ENCODE data around the gene AEBP1.
"Not testable (repeated sequence)": the region's sequence is repeated elsewhere in the genome, so short reads cannot be mapped to it uniquely, and the experiment has no call there.

AEBP1 gene

GRCh38 chr7:44121761-44122420 lies 17.7 kb downstream of the AEBP1 start:
- no peak for DNase-seq

- DNase-seq: no peak
These were observed 18.4 kb downstream of the AEBP1 start for GRCh38 chr7:44122529-44122928.

- peak; percentile 91 to 96 (median 94) for DNase-seq
These were observed 19.3 kb downstream of the AEBP1 start, which contains the start of gene POLD2 for GRCh38 chr7:44123190-44124003. Gene POLD2, minus strand, starts transcription at chr7:44123548. Its CDS starts 1,495 bp downstream, at chr7:44122053.

- DNase-seq: no peak
These were observed 20.7 kb downstream of the AEBP1 start for GRCh38 chr7:44124822-44125202.

- DNase-seq: not testable (repeated sequence)
These were observed 22.4 kb downstream of the AEBP1 start for GRCh38 chr7:44126574-44126973.

- DNase-seq: no peak
These were observed 23.0 kb downstream of the AEBP1 start for GRCh38 chr7:44127161-44127560.

- no peak for DNase-seq
These were observed 24.8 kb downstream of the AEBP1 start for GRCh38 chr7:44128721-44129582.

GRCh38 chr7:44131173-44132029 lies 27.3 kb downstream of the AEBP1 start:
- no peak for DNase-seq

- DNase-seq: no peak
These were observed 27.9 kb downstream of the AEBP1 start for GRCh38 chr7:44132039-44132438.

GRCh38 chr7:44133295-44133694 lies 29.1 kb downstream of the AEBP1 start:
- no peak for DNase-seq

- DNase-seq: no peak
These were observed 30.9 kb downstream of the AEBP1 start for GRCh38 chr7:44134943-44135628.

GRCh38 chr7:44136731-44137130 lies 32.6 kb downstream of the AEBP1 start:
- DNase-seq: no peak

GRCh38 chr7:44138698-44139097 lies 34.6 kb downstream of the AEBP1 start:
- no peak for DNase-seq

- DNase-seq: no peak
These were observed 35.3 kb downstream of the AEBP1 start for GRCh38 chr7:44139311-44140010.

GRCh38 chr7:44140341-44140740 lies 36.2 kb downstream of the AEBP1 start:
- DNase-seq: no peak

- no peak for DNase-seq
These were observed 37.2 kb downstream of the AEBP1 start, which contains the start of gene MYL7 for GRCh38 chr7:44141221-44141850. Gene MYL7, minus strand, starts transcription at chr7:44141332. Its CDS starts 27 bp downstream, at chr7:44141305.

- DNase-seq: no peak
These were observed 37.9 kb downstream of the AEBP1 start for GRCh38 chr7:44142028-44142427.

GRCh38 chr7:44143646-44144250 lies 39.6 kb downstream of the AEBP1 start:
- DNase-seq: no peak

GRCh38 chr7:44144426-44144967 lies 40.4 kb downstream of the AEBP1 start:
- no peak for DNase-seq

Measured in stimulated activated naive CD4-positive, alpha-beta T cell (primary cell).